ENCODE measurements around the gene SORL1.

GRCh38 chr11:121604152-121604551 is 152.0 kb downstream of the SORL1 start:
- TF ChIP-seq, protein P1, sequence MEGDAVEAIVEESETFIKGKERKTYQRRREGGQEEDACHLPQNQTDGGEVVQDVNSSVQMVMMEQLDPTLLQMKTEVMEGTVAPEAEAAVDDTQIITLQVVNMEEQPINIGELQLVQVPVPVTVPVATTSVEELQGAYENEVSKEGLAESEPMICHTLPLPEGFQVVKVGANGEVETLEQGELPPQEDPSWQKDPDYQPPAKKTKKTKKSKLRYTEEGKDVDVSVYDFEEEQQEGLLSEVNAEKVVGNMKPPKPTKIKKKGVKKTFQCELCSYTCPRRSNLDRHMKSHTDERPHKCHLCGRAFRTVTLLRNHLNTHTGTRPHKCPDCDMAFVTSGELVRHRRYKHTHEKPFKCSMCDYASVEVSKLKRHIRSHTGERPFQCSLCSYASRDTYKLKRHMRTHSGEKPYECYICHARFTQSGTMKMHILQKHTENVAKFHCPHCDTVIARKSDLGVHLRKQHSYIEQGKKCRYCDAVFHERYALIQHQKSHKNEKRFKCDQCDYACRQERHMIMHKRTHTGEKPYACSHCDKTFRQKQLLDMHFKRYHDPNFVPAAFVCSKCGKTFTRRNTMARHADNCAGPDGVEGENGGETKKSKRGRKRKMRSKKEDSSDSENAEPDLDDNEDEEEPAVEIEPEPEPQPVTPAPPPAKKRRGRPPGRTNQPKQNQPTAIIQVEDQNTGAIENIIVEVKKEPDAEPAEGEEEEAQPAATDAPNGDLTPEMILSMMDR (IDR thresholded peaks at IDR 0.05): no peak
- TF ChIP-seq POLR2A (IDR thresholded peaks at IDR 0.05): no peak
